HepG2 (cell line): ENCODE results near the gene TP53. TPM values are rescaled to one million over a fixed set of nuclear protein-coding genes. Genes with fewer than 3 reads are reported as not detected.

ENCODE experiments used
- ATAC-seq: fragments of 200-7000 bp; cut with Tn5 transposase; 3 replicates; pipeline ENCODE4 v1.9.1; 2020; ENCODE audit warnings: mild to moderate bottlenecking, moderate library complexity
- BruUV-seq: library from RNA; stranded (reverse); fragments of 400-500 nt; replicated peaks from 2 replicates; lab custom pipeline; 2021; lab: Mats Ljungman, UMichigan
- CTCF ChIA-PET: fragments of 300-600 bp; formaldehyde crosslinking; extraction: SDS; loops from one replicate; lab custom pipeline; 2021; ENCODE audit warnings: low total read pairs, inconsistent platforms, low intra/inter-chr PET ratio; lab: Yijun Ruan, JAX
- POLR2A ChIA-PET: fragments of 350-600 bp; sonication (Branson Sonifier 250); formaldehyde crosslinking; loops from one replicate; lab custom pipeline; 2020; ENCODE audit warnings: antibody characterized with exemption, inconsistent platforms; lab: Yijun Ruan, JAX
- DNase-seq: peaks from one replicate; pipeline ENCODE4 v3.0.0-alpha.2; 2015; ENCODE audit warnings: low spot score
- FAIRE-seq: peaks from 3 replicates; lab custom pipeline; 2011; peaks lifted over from hg19 to GRCh38; lab: Jason Lieb, UNC
- H2AFZ ChIP-seq: one replicate; pipeline ENCODE4 v1.6.1; 2011; ENCODE audit warnings: low read length, inconsistent platforms
- H3K27ac ChIP-seq: fragments of 300-600 bp; 3 replicates; pipeline ENCODE4 v1.8.0; 2011; ENCODE audit warnings: mixed run types, mild to moderate bottlenecking, mixed read lengths, low read length, inconsistent platforms; ENCODE audit not compliant: insufficient read depth; ENCODE audit errors: extremely low read length
- H3K27me3 ChIP-seq, 2 experiments: fragments of 200-600 bp in 1 of 2; 2 replicates in 1 of 2; 3 replicates in 1 of 2; pipeline versions ENCODE4 v1.6.0 to v1.8.0; 2011; ENCODE audit warnings: low read length in 2 of 2, mild to moderate bottlenecking in 2 of 2, moderate library complexity in 2 of 2, inconsistent platforms in 1 of 2; ENCODE audit not compliant: insufficient read depth in 2 of 2, control insufficient read depth in 1 of 2
- H3K36me3 ChIP-seq, 2 experiments: fragments of 200-600 bp in 1 of 2; replicated peaks in 1 of 2; 2 replicates in 1 of 2; 3 replicates in 1 of 2; pipeline versions ENCODE4 v1.5.1 to v1.8.0; 2011; ENCODE audit warnings: low read length in 2 of 2, inconsistent platforms in 1 of 2; ENCODE audit not compliant: insufficient read depth in 2 of 2, control insufficient read depth in 1 of 2
- H3K4me1 ChIP-seq: 2 replicates; pipeline ENCODE4 v1.5.1; 2012; ENCODE audit warnings: low read length, inconsistent platforms; ENCODE audit not compliant: insufficient read depth
- H3K4me2 ChIP-seq: 2 replicates; pipeline ENCODE4 v1.6.0; 2011; ENCODE audit warnings: low read depth, low read length, inconsistent platforms
- H3K4me3 ChIP-seq, 3 experiments: fragments of 200-600 bp in 1 of 3; sonication (generic), shearing (Covaris generic) in 1 of 3; replicated peaks in 1 of 3; 2 replicates each; pipeline ENCODE4 v1.5.1; 2011 to 2016; ENCODE audit warnings: low read length in 3 of 3, inconsistent platforms in 2 of 3, low read depth in 2 of 3, mild to moderate bottlenecking in 2 of 3, control low read depth in 1 of 3, mixed read lengths in 1 of 3; ENCODE audit not compliant: insufficient read depth in 1 of 3
- H3K79me2 ChIP-seq: one replicate; pipeline ENCODE4 v1.6.1; 2011; ENCODE audit warnings: low read length, inconsistent platforms; ENCODE audit not compliant: insufficient read depth
- H3K9ac ChIP-seq: 2 replicates; pipeline ENCODE4 v1.6.0; 2011; ENCODE audit warnings: mild to moderate bottlenecking, low read depth, low read length, inconsistent platforms; ENCODE audit not compliant: insufficient read depth
- H3K9me3 ChIP-seq: 2 replicates; pipeline ENCODE4 v1.5.1; 2012; ENCODE audit warnings: mild to moderate bottlenecking, low read length
- H4K20me1 ChIP-seq: 2 replicates; pipeline ENCODE4 v1.6.0; 2011; ENCODE audit warnings: inconsistent platforms, mild to moderate bottlenecking, low read length, moderate library complexity; ENCODE audit not compliant: insufficient read depth
- CBX2 ChIP-seq, 2 experiments: fragments of 200-600 bp in 1 of 2; sonication (generic); formaldehyde crosslinking in 1 of 2; IDR thresholded peaks; 2 replicates each; pipeline versions ENCODE4 v1.7.0 to v1.8.1; 2018 to 2022; ENCODE audit warnings: low read depth in 2 of 2, low read length in 1 of 2, mild to moderate bottlenecking in 1 of 2, missing genetic modification reagents in 1 of 2
- DPF2 ChIP-seq: sonication (generic); formaldehyde crosslinking; IDR thresholded peaks from 2 replicates; pipeline ENCODE4 v1.4.0; 2020; ENCODE audit warnings: mild to moderate bottlenecking, low read depth, missing genetic modification reagents, borderline replicate concordance
- DRAP1 ChIP-seq: IDR thresholded peaks from 2 replicates; pipeline ENCODE4 v1.6.1; 2016; ENCODE audit warnings: missing genetic modification reagents, missing compliant biosample characterization
- MATR3 ChIP-seq: sonication (generic); formaldehyde crosslinking; IDR thresholded peaks from 2 replicates; pipeline ENCODE4 v1.4.0; 2020; ENCODE audit warnings: missing genetic modification reagents
- NKX3-1 ChIP-seq: sonication (generic); formaldehyde crosslinking; IDR thresholded peaks from 2 replicates; pipeline ENCODE4 v1.5.0; 2020; ENCODE audit warnings: missing genetic modification reagents
- PATZ1 ChIP-seq: sonication (generic); formaldehyde crosslinking; IDR thresholded peaks from 2 replicates; pipeline ENCODE4 v1.4.0; 2020; ENCODE audit warnings: missing genetic modification reagents
- PAX8 ChIP-seq: sonication (generic); formaldehyde crosslinking; IDR thresholded peaks from 2 replicates; pipeline ENCODE4 v1.8.0; 2022; ENCODE audit warnings: mild to moderate bottlenecking, missing genetic modification reagents, borderline replicate concordance
- ZNF431 ChIP-seq: sonication (generic); formaldehyde crosslinking; IDR thresholded peaks from 2 replicates; pipeline ENCODE4 v1.9.0; 2022; ENCODE audit warnings: missing genetic modification reagents, low read depth, mild to moderate bottlenecking, borderline replicate concordance
- WGBS: methylation state at CpG from one replicate; pipeline ENCODE4 v1.1.6; 2017; ENCODE audit warnings: low lambda C conversion rate; 5-methylcytosine and 5-hydroxymethylcytosine counted together
- in situ Hi-C: cut with HindIII; loops from 2 replicates; pipeline ENCODE4 v1.10.0; 2017; ENCODE audit warnings: low pct_unique_long_range_greater_than_20kb; ENCODE audit not compliant: extremely low pct_ligation_motif_present
- intact Hi-C: fragments of 100-400 bp; cut with micrococcal nuclease; formaldehyde crosslinking; loops from one replicate; pipeline ENCODE4 v1.10.0; 2022; ENCODE audit not compliant: unreplicated experiment
- polyA plus RNA-seq, 8 experiments: library from polyadenylated mRNA; depleted of rRNA in 3 of 8; stranded (reverse) in 7 of 8; unstranded in 1 of 8; fragments of >200 nt; fragmentation: Illumina TruSeq in 4 of 8; extraction: Trizol in 4 of 8; gene quantifications; 2 replicates each; pipeline versions ENCODE4 v1.2.1 to v1.2.3, GENCODE V29; 2011 to 2016; ENCODE audit warnings: low read depth in 4 of 8, missing spikeins in 1 of 8, mixed read lengths in 1 of 8; ENCODE audit not compliant: insufficient read depth in 1 of 8
- total RNA-seq, 5 experiments: library from RNA; depleted of rRNA; stranded (reverse); fragments of >200 nt; fragmentation: Illumina TruSeq; extraction: Trizol; gene quantifications; 2 replicates each; pipeline ENCODE4 v1.2.3, GENCODE V29; 2016; ENCODE audit warnings: low read depth in 1 of 5

Gene TP53
- total and polyA plus RNA-seq, 2 of the 13 experiments (the other 11 are each of a cell fraction or from before 2014, with no cell fraction given) = 17.1 to 29.9 TPM

GRCh38 chr17:7651665-7652387, 35.5 kb downstream of the TP53 start:
- H4K20me1 ChIP-seq = no peaks in the 10 kb centered on the region
- ChIA-PET CTCF (no interaction called here), POLR2A (interaction anchor here (0.5 to 2.5 kb wide), 3 partner anchors 24 to 34 kb away, joined by 3 to 20 read pairs (median 11); partner anchors contain the start of genes SAT2 and TP53)
- no peak overlapping the region for H3K27ac ChIP-seq
- H2AFZ ChIP-seq = no peak overlapping the region
- WGBS = 6% methylated on average over 19 of the region's 54 CpGs
- H3K4me3 ChIP-seq = peak overlapping the region; percentile 40 to 66 (median 43); a peak in 5 of 6 replicates
- H3K79me2 ChIP-seq = no peaks in the 10 kb centered on the region
- 0 out of 2 replicates have a peak, but pooled peaks have one; percentile 24 for TF ChIP-seq PATZ1
- no peak for TF ChIP-seq NKX3-1 (CRISPR knock-in tag)
- H3K4me1 ChIP-seq = peaks cover 20% of the 10 kb centered on the region
- BruUV-seq = no TSS peak
- in situ Hi-C loops = no loop called here
- DNase-seq = no peak
- no peaks in the 10 kb centered on the region for H3K36me3 ChIP-seq
- peaks cover 6 to 56% of the 10 kb centered on the region in 2 experiments for H3K27me3 ChIP-seq
- ATAC-seq = no peak; the same call in 2 of the 3 replicates
- no peak overlapping the region for H3K9ac ChIP-seq
- H3K9me3 ChIP-seq = no peaks in the 10 kb centered on the region
- peak overlapping the region; percentile 75 for H3K4me2 ChIP-seq
- FAIRE-seq = no peak
- intact Hi-C loops = no loop called here

GRCh38 chr17:7651097-7651664, 36.1 kb downstream of the TP53 start:
- peak overlapping the region; percentile 75 for H3K4me2 ChIP-seq
- no peaks in the 10 kb centered on the region for H3K79me2 ChIP-seq
- H3K4me3 ChIP-seq = peak overlapping the region; percentile 40 to 66 (median 43); a peak in 5 of 6 replicates
- no peak overlapping the region for H2AFZ ChIP-seq
- BruUV-seq = no TSS peak
- no peak for FAIRE-seq
- H3K9ac ChIP-seq = no peak overlapping the region
- DNase-seq = no peak
- H3K4me1 ChIP-seq = peaks cover 20% of the 10 kb centered on the region
- no peak for ATAC-seq
- 16% methylated on average over 24 of the region's 45 CpGs for WGBS
- H3K9me3 ChIP-seq = no peaks in the 10 kb centered on the region
- H3K27ac ChIP-seq = no peak overlapping the region
- CTCF ChIA-PET = no interaction called here
- H3K36me3 ChIP-seq = no peaks in the 10 kb centered on the region
- no peaks in the 10 kb centered on the region for H4K20me1 ChIP-seq
- peaks cover 6 to 56% of the 10 kb centered on the region in 2 experiments for H3K27me3 ChIP-seq
- intact Hi-C loops (no loop called here), in situ Hi-C loops (no loop called here)
- POLR2A ChIA-PET = interaction anchor here (0.6 to 2.5 kb wide), 11 partner anchors 8 to 522 kb away, joined by 3 to 20 read pairs (median 5); partner anchors contain the start of genes FXR2, MPDU1, POLR2A and SAT2
- TF ChIP-seq PAX8 (CRISPR knock-in tag) (no peak), CBX2 (IDR thresholded peaks at IDR 0.05; ENCODE audit: low read depth, low read length) (0 out of 2 replicates have a peak, but pooled peaks have one; percentile 56), CBX2 (CRISPR knock-in tag; IDR thresholded peaks at IDR 0.05; ENCODE audit: low read depth) (no peak), ZNF431 (CRISPR knock-in tag) (no peak), MATR3 (CRISPR knock-in tag) (no peak), DPF2 (CRISPR knock-in tag) (no peak), DRAP1 (CRISPR knock-in tag) (0 out of 2 replicates have a peak, but pooled peaks have one; percentile 2)
